KOPT-K1 (cell line): ENCODE measurements around the gene DPM2.
A peak's percentile ranks its signal among the peaks of the same experiment; 100 is the strongest.

Experiments used
- H3K27ac ChIP-seq: fragments of 200-600 bp; sonication (generic); 2 replicates; pipeline ENCODE4 v1.5.1; 2016; ENCODE audit warnings: antibody characterized with exemption, mild to moderate bottlenecking, low read depth, low read length; ENCODE audit not compliant: poor library complexity, severe bottlenecking
- H3K36me3 ChIP-seq: fragments of 200-600 bp; sonication (generic); 2 replicates; pipeline ENCODE4 v1.5.1; 2017; ENCODE audit warnings: antibody characterized with exemption, mild to moderate bottlenecking, low read length, moderate library complexity; ENCODE audit not compliant: insufficient read depth
- H3K9me3 ChIP-seq: fragments of 200-600 bp; sonication (generic); 2 replicates; pipeline ENCODE4 v1.5.1; 2017; ENCODE audit warnings: antibody characterized with exemption, low read length, mild to moderate bottlenecking; ENCODE audit not compliant: insufficient read depth, poor library complexity, severe bottlenecking

The DPM2 gene

GRCh38 chr9:127941062-127941960 is 3.7 kb upstream of the DPM2 start:
- Histone ChIP-seq H3K36me3 (peaks cover 53% of the 10 kb centered on the region), H3K9me3 (no peaks in the 10 kb centered on the region), H3K27ac (no peak overlapping the region)

GRCh38 chr9:127940593-127940992 is 2.9 kb upstream of the DPM2 start:
- peaks cover 59% of the 10 kb centered on the region for H3K36me3 ChIP-seq
- no peak overlapping the region for H3K27ac ChIP-seq
- H3K9me3 ChIP-seq: no peaks in the 10 kb centered on the region

GRCh38 chr9:127938298-127938690 is 640 bp upstream of the DPM2 start:
- Histone ChIP-seq H3K27ac (peak overlapping the region; percentile 77), H3K9me3 (no peaks in the 10 kb centered on the region), H3K36me3 (peaks cover 55% of the 10 kb centered on the region)

- H3K36me3 ChIP-seq: peaks cover 42% of the 10 kb centered on the region
- peak overlapping the region; percentile 77 for H3K27ac ChIP-seq
- no peaks in the 10 kb centered on the region for H3K9me3 ChIP-seq
Observed at GRCh38 chr9:127937056-127937387, 632 bp downstream of the DPM2 start.

GRCh38 chr9:127936347-127936852 is 1.3 kb downstream of the DPM2 start:
- peaks cover 36% of the 10 kb centered on the region; the same call in 1 of the 2 replicates for H3K36me3 ChIP-seq
- peak overlapping the region; percentile 77 for H3K27ac ChIP-seq
- no peaks in the 10 kb centered on the region for H3K9me3 ChIP-seq

- Histone ChIP-seq H3K9me3 (no peaks in the 10 kb centered on the region), H3K36me3 (peaks cover 32% of the 10 kb centered on the region; the same call in 1 of the 2 replicates), H3K27ac (no peak overlapping the region)
Observed at GRCh38 chr9:127935765-127936221, 1.9 kb downstream of the DPM2 start.

GRCh38 chr9:127934986-127935385 is 2.7 kb downstream of the DPM2 start:
- Histone ChIP-seq H3K27ac (no peak overlapping the region), H3K9me3 (no peaks in the 10 kb centered on the region), H3K36me3 (peaks cover 25% of the 10 kb centered on the region; the same call in 1 of the 2 replicates)

GRCh38 chr9:127934248-127934647 is 3.4 kb downstream of the DPM2 start:
- Histone ChIP-seq H3K27ac (no peak overlapping the region), H3K36me3 (peaks cover 23% of the 10 kb centered on the region; the same call in 1 of the 2 replicates), H3K9me3 (no peaks in the 10 kb centered on the region)

- no peak overlapping the region for H3K27ac ChIP-seq
- peaks cover 23% of the 10 kb centered on the region; the same call in 1 of the 2 replicates for H3K36me3 ChIP-seq
- H3K9me3 ChIP-seq: no peaks in the 10 kb centered on the region
Observed at GRCh38 chr9:127931092-127931881, 6.4 kb downstream of the DPM2 start.

- Histone ChIP-seq H3K27ac (no peak within 1 kb of the TSS), H3K36me3 (peaks cover 15% of the 10 kb centered on the region; the same call in 1 of the 2 replicates), H3K9me3 (no peaks in the 10 kb centered on the region)
Observed at GRCh38 chr9:127930231-127931091, 7.2 kb downstream of the DPM2 start, which contains the start of gene PIP5KL1. Gene PIP5KL1, minus strand, starts transcription at chr9:127930777. Its CDS starts 25 bp downstream, at chr9:127930752.

GRCh38 chr9:127929625-127929979 is 8.1 kb downstream of the DPM2 start:
- Histone ChIP-seq H3K36me3 (peaks cover 6% of the 10 kb centered on the region; the same call in 1 of the 2 replicates), H3K9me3 (no peaks in the 10 kb centered on the region), H3K27ac (no peak overlapping the region)

GRCh38 chr9:127928676-127929624 is 8.7 kb downstream of the DPM2 start:
- no peaks in the 10 kb centered on the region for H3K36me3 ChIP-seq
- no peak overlapping the region for H3K27ac ChIP-seq
- H3K9me3 ChIP-seq: no peaks in the 10 kb centered on the region

- Histone ChIP-seq H3K27ac (no peak overlapping the region), H3K36me3 (no peaks in the 10 kb centered on the region), H3K9me3 (no peaks in the 10 kb centered on the region)
Observed at GRCh38 chr9:127927988-127928675, 9.5 kb downstream of the DPM2 start.
